ENCODE results near the gene BST1.

Gene BST1

GRCh38 chr4:15702941-15703403 lies at the start of gene BST1:
TSS of gene BST1 (plus strand) at chr4:15703065. CDS start at chr4:15703145, 80 bp downstream.
- DNase-seq (ENCODE audit: low read depth) = peak; percentile 28

GRCh38 chr4:15653420-15653819 lies 49.4 kb upstream of the BST1 start:
- DNase-seq (ENCODE audit: low read depth) = no peak

GRCh38 chr4:15653864-15654592 lies 48.8 kb upstream of the BST1 start:
- no peak for DNase-seq (ENCODE audit: low read depth)

GRCh38 chr4:15654593-15655222 lies 48.2 kb upstream of the BST1 start:
- DNase-seq (ENCODE audit: low read depth) = peak; percentile 15

GRCh38 chr4:15655223-15656037 lies 47.4 kb upstream of the BST1 start, which contains the start of gene FBXL5:
TSS of gene FBXL5 (minus strand) at chr4:15655357. CDS start at chr4:15655287, 70 bp downstream.
- DNase-seq (ENCODE audit: low read depth) = peak; percentile 73

GRCh38 chr4:15656038-15656470 lies 46.8 kb upstream of the BST1 start:
- no peak for DNase-seq (ENCODE audit: low read depth)

GRCh38 chr4:15657366-15657765 lies 45.5 kb upstream of the BST1 start:
- no peak for DNase-seq (ENCODE audit: low read depth)

GRCh38 chr4:15658136-15658770 lies 44.6 kb upstream of the BST1 start:
- DNase-seq (ENCODE audit: low read depth) = no peak

- DNase-seq (ENCODE audit: low read depth) = no peak
Observed at GRCh38 chr4:15658781-15659180, 44.1 kb upstream of the BST1 start.

- no peak for DNase-seq (ENCODE audit: low read depth)
Observed at GRCh38 chr4:15659768-15660570, 42.9 kb upstream of the BST1 start.

GRCh38 chr4:15665753-15666365 lies 37.0 kb upstream of the BST1 start:
- DNase-seq (ENCODE audit: low read depth) = no peak

GRCh38 chr4:15667006-15667405 lies 35.9 kb upstream of the BST1 start:
- DNase-seq (ENCODE audit: low read depth) = no peak

GRCh38 chr4:15668566-15669435 lies 34.1 kb upstream of the BST1 start:
- DNase-seq (ENCODE audit: low read depth) = no peak

- no peak for DNase-seq (ENCODE audit: low read depth)
Observed at GRCh38 chr4:15670576-15670975, 32.3 kb upstream of the BST1 start.

GRCh38 chr4:15672101-15672500 lies 30.8 kb upstream of the BST1 start:
- no peak for DNase-seq (ENCODE audit: low read depth)

GRCh38 chr4:15673337-15673736 lies 29.5 kb upstream of the BST1 start:
- DNase-seq (ENCODE audit: low read depth) = no peak

- no peak for DNase-seq (ENCODE audit: low read depth)
Observed at GRCh38 chr4:15674046-15674445, 28.8 kb upstream of the BST1 start.

GRCh38 chr4:15674926-15675325 lies 27.9 kb upstream of the BST1 start:
- no peak for DNase-seq (ENCODE audit: low read depth)

GRCh38 chr4:15675356-15675755 lies 27.5 kb upstream of the BST1 start:
- DNase-seq (ENCODE audit: low read depth) = no peak

GRCh38 chr4:15676039-15676438 lies 26.8 kb upstream of the BST1 start:
- no peak for DNase-seq (ENCODE audit: low read depth)

All from activated T-helper 9 cell treated with anti-CD3 and anti-CD28 coated beads, Interleukin-2, amount 50 U/mL, for 16 hours (primary cell).